ENCODE results near the gene MEIG1.
"Not testable (repeated sequence)": the region's sequence is repeated elsewhere in the genome, so short reads cannot be mapped to it uniquely, and the experiment has no call there.

Gene MEIG1

DNA sequence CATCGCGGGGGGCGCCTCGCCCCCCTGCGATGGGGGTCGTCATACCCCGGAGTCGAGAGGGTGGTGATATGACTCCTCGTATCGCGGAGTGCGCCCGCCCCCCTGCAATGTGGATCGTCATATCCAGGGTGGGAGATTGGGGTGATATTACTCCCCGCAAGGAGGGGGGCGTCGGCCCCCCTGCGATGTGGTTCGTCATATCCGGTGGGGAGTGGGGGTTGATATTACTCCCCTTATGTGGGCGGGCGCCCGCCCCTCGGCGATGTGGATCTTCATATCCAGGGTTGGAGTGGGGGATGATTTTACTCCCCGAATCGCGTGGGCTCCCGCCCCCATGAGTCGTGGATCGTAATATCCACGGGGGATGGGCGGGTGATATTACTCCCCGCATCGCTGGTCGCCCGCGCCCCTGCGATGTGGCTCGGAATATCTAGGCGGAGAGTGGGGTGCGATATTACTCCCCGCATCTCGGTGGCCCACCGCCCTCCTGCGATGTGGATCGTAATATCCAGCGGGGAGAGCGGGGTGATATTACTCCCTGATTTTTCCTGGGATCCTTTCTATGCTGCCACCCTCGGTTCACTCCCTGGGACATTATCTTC lies 36.9 kb downstream of the MEIG1 start:
- H3K27ac ChIP-seq = no peak overlapping the region
- no peak for TF ChIP-seq ZFX (IDR thresholded peaks at IDR 0.05)

DNA sequence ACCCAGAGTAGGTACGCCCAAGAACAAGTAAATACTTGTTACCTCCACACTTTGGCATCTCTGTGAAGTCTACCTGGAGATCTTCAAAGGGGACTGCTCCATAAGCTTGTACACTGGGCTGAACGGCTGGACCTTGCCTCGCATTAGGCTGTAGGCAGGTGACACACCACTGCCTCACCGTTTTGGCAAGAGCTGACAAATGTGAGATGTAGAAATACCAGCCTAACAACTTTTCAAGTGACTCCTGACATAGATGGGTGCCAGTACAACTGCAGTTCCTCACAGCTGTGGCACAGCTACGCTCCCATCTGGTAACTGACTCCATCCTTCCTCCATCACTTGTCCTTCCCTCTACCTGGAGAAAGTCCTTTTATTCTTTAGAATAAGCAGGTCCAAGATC lies 54.3 kb downstream of the MEIG1 start:
- H3K27ac ChIP-seq = not testable (repeated sequence)

DNA sequence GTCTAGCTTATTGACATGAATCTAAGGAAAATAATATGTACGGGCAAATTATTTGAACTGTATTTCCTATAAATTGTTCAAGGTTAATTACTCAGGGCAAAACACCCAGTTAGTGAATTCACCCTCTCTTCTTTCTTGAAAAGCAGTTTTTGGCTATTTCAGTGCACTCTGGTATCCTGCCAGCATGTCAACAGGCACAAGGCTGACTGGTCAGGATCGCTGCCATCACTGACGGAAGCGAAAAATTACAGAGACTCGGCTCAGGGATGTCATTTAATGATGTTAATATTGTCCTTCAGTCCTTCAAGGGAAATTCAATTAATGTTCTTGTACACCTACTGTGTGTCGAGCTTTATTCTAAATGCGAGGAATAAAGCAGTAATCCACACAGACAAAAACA lies 56.3 kb downstream of the MEIG1 start:
- H3K27ac ChIP-seq = no peak overlapping the region
- no peak for TF ChIP-seq ZFX (IDR thresholded peaks at IDR 0.05)
- TF ChIP-seq, protein P1, sequence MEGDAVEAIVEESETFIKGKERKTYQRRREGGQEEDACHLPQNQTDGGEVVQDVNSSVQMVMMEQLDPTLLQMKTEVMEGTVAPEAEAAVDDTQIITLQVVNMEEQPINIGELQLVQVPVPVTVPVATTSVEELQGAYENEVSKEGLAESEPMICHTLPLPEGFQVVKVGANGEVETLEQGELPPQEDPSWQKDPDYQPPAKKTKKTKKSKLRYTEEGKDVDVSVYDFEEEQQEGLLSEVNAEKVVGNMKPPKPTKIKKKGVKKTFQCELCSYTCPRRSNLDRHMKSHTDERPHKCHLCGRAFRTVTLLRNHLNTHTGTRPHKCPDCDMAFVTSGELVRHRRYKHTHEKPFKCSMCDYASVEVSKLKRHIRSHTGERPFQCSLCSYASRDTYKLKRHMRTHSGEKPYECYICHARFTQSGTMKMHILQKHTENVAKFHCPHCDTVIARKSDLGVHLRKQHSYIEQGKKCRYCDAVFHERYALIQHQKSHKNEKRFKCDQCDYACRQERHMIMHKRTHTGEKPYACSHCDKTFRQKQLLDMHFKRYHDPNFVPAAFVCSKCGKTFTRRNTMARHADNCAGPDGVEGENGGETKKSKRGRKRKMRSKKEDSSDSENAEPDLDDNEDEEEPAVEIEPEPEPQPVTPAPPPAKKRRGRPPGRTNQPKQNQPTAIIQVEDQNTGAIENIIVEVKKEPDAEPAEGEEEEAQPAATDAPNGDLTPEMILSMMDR (conservative IDR thresholded peaks at IDR 0.05) = no peak

DNA sequence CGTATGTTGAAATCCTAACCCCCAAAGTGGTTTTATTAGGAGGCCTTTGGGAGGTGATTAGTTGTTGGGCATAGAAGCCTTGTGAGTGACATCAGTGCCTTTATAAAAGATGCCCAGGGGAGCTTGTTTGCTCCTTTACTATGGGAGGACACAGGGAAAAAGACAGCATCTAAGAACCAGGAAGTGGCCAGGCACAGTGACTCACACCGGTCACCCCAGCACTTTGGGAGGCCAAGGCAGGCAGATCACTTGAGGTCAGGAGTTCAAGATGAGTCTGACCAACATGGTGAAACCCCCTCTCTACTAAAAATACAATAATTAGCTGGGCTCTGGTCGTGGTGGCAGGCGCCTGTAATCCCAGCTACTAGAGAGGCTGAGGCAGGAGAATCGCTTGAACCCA lies 61.8 kb downstream of the MEIG1 start:
- H3K27ac ChIP-seq = not testable (repeated sequence)
